SK-N-SH (cell line): ENCODE measurements around the gene LCE1B. TPM values are rescaled to one million over a fixed set of nuclear protein-coding genes. Genes with fewer than 3 reads are reported as not detected.

Source experiments
- polyA plus RNA-seq, 3 experiments: library from polyadenylated mRNA; depleted of rRNA; stranded (reverse); fragments of >200 nt; gene quantifications; 2 replicates each; pipeline ENCODE4 v1.2.3, GENCODE V29; 2012

LCE1B gene
- polyA plus RNA-seq, 1 of the 3 experiments (the other 2 are of a cell fraction) = not detected

Other genes starting within 250 kb of the LCE1B start
- not detected in 2 replicates for gene LCE3E, start 245.2 kb upstream of the LCE1B start, polyA plus RNA-seq (2012; rRNA removed)
- gene LCE3D, start 231.5 kb upstream of the LCE1B start, polyA plus RNA-seq (2012; rRNA removed) = not detected in 2 replicates
- gene LCE3C, start 211.7 kb upstream of the LCE1B start, polyA plus RNA-seq (2012; rRNA removed) = not detected in 2 replicates
- gene LCE3B, start 198.2 kb upstream of the LCE1B start, polyA plus RNA-seq (2012; rRNA removed) = not detected in 2 replicates
- gene LCE3A, start 188.9 kb upstream of the LCE1B start, polyA plus RNA-seq (2012; rRNA removed) = not detected in 2 replicates
- not detected in 2 replicates for gene LCE2D, start 148.6 kb upstream of the LCE1B start, polyA plus RNA-seq (2012; rRNA removed)
- gene LCE2C, start 136.7 kb upstream of the LCE1B start, polyA plus RNA-seq (2012; rRNA removed) = not detected in 2 replicates
- gene LCE2B, start 125.8 kb upstream of the LCE1B start, polyA plus RNA-seq (2012; rRNA removed) = not detected in 2 replicates
- gene LCE2A, start 113.6 kb upstream of the LCE1B start, polyA plus RNA-seq (2012; rRNA removed) = not detected in 2 replicates
- gene LCE4A, start 103.8 kb upstream of the LCE1B start, polyA plus RNA-seq (2012; rRNA removed) = not detected in 2 replicates
- gene KPRP, start 53.9 kb upstream of the LCE1B start, polyA plus RNA-seq (2012; rRNA removed) = not detected in 2 replicates
- gene LCE1F, start 36.8 kb upstream of the LCE1B start, polyA plus RNA-seq (2012; rRNA removed) = not detected in 2 replicates
- gene LCE1E, start 25.7 kb upstream of the LCE1B start, polyA plus RNA-seq (2012; rRNA removed) = not detected in 2 replicates
- gene LCE1D, start 15.2 kb upstream of the LCE1B start, polyA plus RNA-seq (2012; rRNA removed) = not detected in 2 replicates
- not detected in 2 replicates for gene LCE1C, start 5.3 kb upstream of the LCE1B start, polyA plus RNA-seq (2012; rRNA removed)
- gene LCE1A, start 15.5 kb downstream of the LCE1B start, polyA plus RNA-seq (2012; rRNA removed) = not detected in 2 replicates
- gene LCE6A, start 30.9 kb downstream of the LCE1B start, polyA plus RNA-seq (2012; rRNA removed) = not detected in 2 replicates
- gene LCE7A, start 48.0 kb downstream of the LCE1B start, polyA plus RNA-seq (2012; rRNA removed) = not detected in 2 replicates
- gene SMCP, start 66.4 kb downstream of the LCE1B start, polyA plus RNA-seq (2012; rRNA removed) = not detected in 2 replicates
- 0.64 and 0.86 TPM in 2 replicates for gene IVL, start 96.6 kb downstream of the LCE1B start, polyA plus RNA-seq (2012; rRNA removed)
- not detected in 2 replicates for gene SPRR5, start 135.2 kb downstream of the LCE1B start, polyA plus RNA-seq (2012; rRNA removed)
- gene SPRR4, start 158.7 kb downstream of the LCE1B start, polyA plus RNA-seq (2012; rRNA removed) = not detected in 2 replicates
- gene SPRR1A, start 172.1 kb downstream of the LCE1B start, polyA plus RNA-seq (2012; rRNA removed) = not detected in 2 replicates
- not detected in 2 replicates for gene SPRR3, start 189.8 kb downstream of the LCE1B start, polyA plus RNA-seq (2012; rRNA removed)
- gene SPRR1B, start 219.2 kb downstream of the LCE1B start, polyA plus RNA-seq (2012; rRNA removed) = not detected in 2 replicates
- gene SPRR2D, start 229.1 kb downstream of the LCE1B start, polyA plus RNA-seq (2012; rRNA removed) = not detected in 2 replicates
- gene SPRR2A, start 245.5 kb downstream of the LCE1B start, polyA plus RNA-seq (2012; rRNA removed) = not detected in 2 replicates